ENCODE data around the gene CEP135. TPM values are rescaled to one million over a fixed set of nuclear protein-coding genes. Genes with fewer than 3 reads are reported as not detected.

The CEP135 gene
- total RNA-seq, 1 donor, result 10.1 TPM

GRCh38 chr4:56008206-56008605, 59.5 kb downstream of the CEP135 start:
- Histone ChIP-seq H3K27me3 (ENCODE audit: insufficient read depth, low read length) (no peaks in the 10 kb centered on the region), H3K36me3 (ENCODE audit: insufficient read depth, low read length) (peaks cover 4% of the 10 kb centered on the region), H3K79me2 (ENCODE audit: insufficient read depth, low read length) (no peaks in the 10 kb centered on the region), H3K4me3 (ENCODE audit: insufficient read depth, low read length) (no peak overlapping the region), H3K27ac (ENCODE audit: low read depth, low read length) (no peak overlapping the region), H3K9me3 (ENCODE audit: low read depth, low read length) (no peaks in the 10 kb centered on the region), H3K4me1 (ENCODE audit: insufficient read depth, low read length) (no peaks in the 10 kb centered on the region), H3K4me2 (ENCODE audit: insufficient read depth, low read length) (no peak overlapping the region), H4K20me1 (ENCODE audit: insufficient read depth, low read length) (no peaks in the 10 kb centered on the region), H2AFZ (ENCODE audit: low read length) (no peak overlapping the region)
- TF ChIP-seq, protein P1, sequence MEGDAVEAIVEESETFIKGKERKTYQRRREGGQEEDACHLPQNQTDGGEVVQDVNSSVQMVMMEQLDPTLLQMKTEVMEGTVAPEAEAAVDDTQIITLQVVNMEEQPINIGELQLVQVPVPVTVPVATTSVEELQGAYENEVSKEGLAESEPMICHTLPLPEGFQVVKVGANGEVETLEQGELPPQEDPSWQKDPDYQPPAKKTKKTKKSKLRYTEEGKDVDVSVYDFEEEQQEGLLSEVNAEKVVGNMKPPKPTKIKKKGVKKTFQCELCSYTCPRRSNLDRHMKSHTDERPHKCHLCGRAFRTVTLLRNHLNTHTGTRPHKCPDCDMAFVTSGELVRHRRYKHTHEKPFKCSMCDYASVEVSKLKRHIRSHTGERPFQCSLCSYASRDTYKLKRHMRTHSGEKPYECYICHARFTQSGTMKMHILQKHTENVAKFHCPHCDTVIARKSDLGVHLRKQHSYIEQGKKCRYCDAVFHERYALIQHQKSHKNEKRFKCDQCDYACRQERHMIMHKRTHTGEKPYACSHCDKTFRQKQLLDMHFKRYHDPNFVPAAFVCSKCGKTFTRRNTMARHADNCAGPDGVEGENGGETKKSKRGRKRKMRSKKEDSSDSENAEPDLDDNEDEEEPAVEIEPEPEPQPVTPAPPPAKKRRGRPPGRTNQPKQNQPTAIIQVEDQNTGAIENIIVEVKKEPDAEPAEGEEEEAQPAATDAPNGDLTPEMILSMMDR (IDR thresholded peaks at IDR 0.05; ENCODE audit: extremely low read depth, low read depth, low read length), result no peak
- no peak for DNase-seq (ENCODE audit: insufficient read length, low spot score, missing footprints)

DNA sequence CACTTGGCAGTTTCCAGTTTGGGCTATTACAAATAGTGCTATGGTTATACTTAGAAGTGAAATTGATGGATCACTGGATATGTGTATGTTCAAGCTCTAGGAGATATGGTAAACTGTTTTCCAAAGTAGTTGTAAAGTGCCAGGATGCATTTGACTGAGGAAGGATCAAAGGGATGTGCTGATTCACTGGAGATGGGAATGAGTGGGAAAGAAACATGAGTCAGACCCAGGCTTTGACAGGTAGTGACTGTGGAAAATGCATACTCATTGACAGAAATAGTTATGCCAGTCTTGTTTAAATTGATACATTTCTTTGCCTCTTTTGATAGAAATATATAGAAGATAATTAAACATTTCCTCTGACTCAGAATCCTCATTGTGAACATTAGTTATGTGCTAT, 77.9 kb downstream of the CEP135 start:
- no peak overlapping the region for H3K4me2 ChIP-seq (ENCODE audit: insufficient read depth, low read length)
- no peak overlapping the region for H3K27ac ChIP-seq (ENCODE audit: low read depth, low read length)
- DNase-seq (ENCODE audit: insufficient read length, low spot score, missing footprints), result no peak
- H3K79me2 ChIP-seq (ENCODE audit: insufficient read depth, low read length), result no peaks in the 10 kb centered on the region
- no peak overlapping the region for H3K4me3 ChIP-seq (ENCODE audit: insufficient read depth, low read length)
- H3K27me3 ChIP-seq (ENCODE audit: insufficient read depth, low read length), result no peaks in the 10 kb centered on the region
- no peak overlapping the region for H2AFZ ChIP-seq (ENCODE audit: low read length)
- no peaks in the 10 kb centered on the region for H3K4me1 ChIP-seq (ENCODE audit: insufficient read depth, low read length)
- H3K9me3 ChIP-seq (ENCODE audit: low read depth, low read length), result no peaks in the 10 kb centered on the region
- no peaks in the 10 kb centered on the region for H4K20me1 ChIP-seq (ENCODE audit: insufficient read depth, low read length)
- TF ChIP-seq, protein P1 (IDR thresholded peaks at IDR 0.05; ENCODE audit: extremely low read depth, low read depth, low read length), result no peak
- peaks cover 4% of the 10 kb centered on the region for H3K36me3 ChIP-seq (ENCODE audit: insufficient read depth, low read length)

- no peaks in the 10 kb centered on the region for H3K79me2 ChIP-seq (ENCODE audit: insufficient read depth, low read length)
- no peaks in the 10 kb centered on the region for H4K20me1 ChIP-seq (ENCODE audit: insufficient read depth, low read length)
- H3K9me3 ChIP-seq (ENCODE audit: low read depth, low read length), result no peaks in the 10 kb centered on the region
- TF ChIP-seq, protein P1 (IDR thresholded peaks at IDR 0.05; ENCODE audit: extremely low read depth, low read depth, low read length), result no peak
- H2AFZ ChIP-seq (ENCODE audit: low read length), result no peak overlapping the region
- no peaks in the 10 kb centered on the region for H3K4me1 ChIP-seq (ENCODE audit: insufficient read depth, low read length)
- H3K27me3 ChIP-seq (ENCODE audit: insufficient read depth, low read length), result no peaks in the 10 kb centered on the region
- peaks cover 4% of the 10 kb centered on the region for H3K36me3 ChIP-seq (ENCODE audit: insufficient read depth, low read length)
- no peak overlapping the region for H3K27ac ChIP-seq (ENCODE audit: low read depth, low read length)
- H3K4me3 ChIP-seq (ENCODE audit: insufficient read depth, low read length), result no peak overlapping the region
- H3K4me2 ChIP-seq (ENCODE audit: insufficient read depth, low read length), result no peak overlapping the region
- no peak for DNase-seq (ENCODE audit: insufficient read length, low spot score, missing footprints)
Observed at GRCh38 chr4:56028165-56028564, 79.4 kb downstream of the CEP135 start.

DNA sequence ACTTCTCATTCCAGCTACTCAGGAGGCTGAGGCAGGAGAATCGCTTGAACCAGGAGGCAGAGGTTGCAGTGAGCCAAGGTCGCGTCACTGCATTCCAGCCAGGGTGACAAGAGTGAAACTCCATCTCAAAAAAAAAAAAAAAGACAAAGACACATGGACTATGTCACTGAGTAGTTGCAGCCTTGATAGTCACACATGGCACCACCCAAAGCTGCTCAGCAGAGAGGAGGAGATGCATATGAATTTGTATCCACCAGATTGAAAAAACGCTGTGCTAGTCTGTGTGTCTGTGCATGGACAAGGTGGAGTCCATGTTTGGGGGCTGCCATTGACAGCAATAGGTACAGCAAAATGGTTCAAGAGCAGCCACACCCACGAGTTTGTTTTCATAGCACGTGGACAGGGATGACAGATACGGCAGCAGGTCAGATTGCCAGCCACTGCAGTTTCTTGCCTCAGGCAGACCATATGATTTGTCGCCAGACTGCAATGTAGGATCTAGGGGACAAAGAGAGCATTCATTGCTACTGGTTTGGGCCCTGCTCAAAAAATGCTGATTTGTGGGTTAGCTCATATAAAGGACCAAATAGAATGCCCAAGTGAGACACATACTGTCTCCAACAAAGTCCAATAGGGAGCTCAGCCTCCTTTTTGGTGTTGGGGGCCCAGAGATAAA, 89.9 kb downstream of the CEP135 start:
- no peak overlapping the region for H2AFZ ChIP-seq (ENCODE audit: low read length)
- no peak overlapping the region for H3K4me3 ChIP-seq (ENCODE audit: insufficient read depth, low read length)
- H3K27me3 ChIP-seq (ENCODE audit: insufficient read depth, low read length), result peaks cover 8% of the 10 kb centered on the region
- no peaks in the 10 kb centered on the region for H3K4me1 ChIP-seq (ENCODE audit: insufficient read depth, low read length)
- H4K20me1 ChIP-seq (ENCODE audit: insufficient read depth, low read length), result no peaks in the 10 kb centered on the region
- no peak for DNase-seq (ENCODE audit: insufficient read length, low spot score, missing footprints)
- TF ChIP-seq, protein P1 (IDR thresholded peaks at IDR 0.05; ENCODE audit: extremely low read depth, low read depth, low read length), result no peak
- H3K79me2 ChIP-seq (ENCODE audit: insufficient read depth, low read length), result no peaks in the 10 kb centered on the region
- H3K36me3 ChIP-seq (ENCODE audit: insufficient read depth, low read length), result no peaks in the 10 kb centered on the region
- H3K9me3 ChIP-seq (ENCODE audit: low read depth, low read length), result no peaks in the 10 kb centered on the region
- no peak overlapping the region for H3K27ac ChIP-seq (ENCODE audit: low read depth, low read length)
- H3K4me2 ChIP-seq (ENCODE audit: insufficient read depth, low read length), result no peak overlapping the region

All from osteoblast (primary cell).